Measurements from ENCODE around the gene PKDCC. TPM values are rescaled to one million over a fixed set of nuclear protein-coding genes. Genes with fewer than 3 reads are reported as not detected.

PKDCC gene
- total RNA-seq, 1 donor from 2014 or later = 123 TPM

GRCh38 chr2:42049221-42050009, 1.6 kb downstream of the PKDCC start:
- no peak for TF ChIP-seq CTCF (IDR thresholded peaks at IDR 0.05; ENCODE audit: unreplicated experiment)
- peaks cover 2% of the 10 kb centered on the region for H3K36me3 Mint-ChIP-seq
- no peaks in the 10 kb centered on the region for H3K9me3 Mint-ChIP-seq
- peaks cover 76% of the 10 kb centered on the region for H3K4me1 Mint-ChIP-seq
- peaks cover 4% of the 10 kb centered on the region for H3K27me3 Mint-ChIP-seq (ENCODE audit: low read depth)
- H3K4me3 Mint-ChIP-seq = peak overlapping the region; percentile 83
- no peak for DNase-seq (ENCODE audit: low spot score in 2 of 2, unreplicated experiment in 2 of 2)
- peak overlapping the region; percentile 66 for H3K27ac Mint-ChIP-seq

- peak overlapping the region; percentile 83 for H3K4me3 Mint-ChIP-seq
- H3K9me3 Mint-ChIP-seq = no peaks in the 10 kb centered on the region
- no peak for DNase-seq (ENCODE audit: low spot score in 2 of 2, unreplicated experiment in 2 of 2)
- H3K27ac Mint-ChIP-seq = peak overlapping the region; percentile 66
- peaks cover 4% of the 10 kb centered on the region for H3K27me3 Mint-ChIP-seq (ENCODE audit: low read depth)
- peaks cover 2% of the 10 kb centered on the region for H3K36me3 Mint-ChIP-seq
- no peak for TF ChIP-seq CTCF (IDR thresholded peaks at IDR 0.05; ENCODE audit: unreplicated experiment)
- H3K4me1 Mint-ChIP-seq = peaks cover 70% of the 10 kb centered on the region
Observed at GRCh38 chr2:42050010-42050702, 2.3 kb downstream of the PKDCC start.

GRCh38 chr2:42050703-42051542, 3.1 kb downstream of the PKDCC start:
- Mint-ChIP-seq H3K27ac (peak overlapping the region; percentile 75), H3K4me3 (peak overlapping the region; percentile 83), H3K36me3 (peaks cover 2% of the 10 kb centered on the region), H3K9me3 (no peaks in the 10 kb centered on the region), H3K27me3 (ENCODE audit: low read depth) (peaks cover 4% of the 10 kb centered on the region), H3K4me1 (peaks cover 66% of the 10 kb centered on the region)
- no peak for TF ChIP-seq CTCF (IDR thresholded peaks at IDR 0.05; ENCODE audit: unreplicated experiment)
- DNase-seq (ENCODE audit: low spot score in 2 of 2, unreplicated experiment in 2 of 2) = no peak

DNA sequence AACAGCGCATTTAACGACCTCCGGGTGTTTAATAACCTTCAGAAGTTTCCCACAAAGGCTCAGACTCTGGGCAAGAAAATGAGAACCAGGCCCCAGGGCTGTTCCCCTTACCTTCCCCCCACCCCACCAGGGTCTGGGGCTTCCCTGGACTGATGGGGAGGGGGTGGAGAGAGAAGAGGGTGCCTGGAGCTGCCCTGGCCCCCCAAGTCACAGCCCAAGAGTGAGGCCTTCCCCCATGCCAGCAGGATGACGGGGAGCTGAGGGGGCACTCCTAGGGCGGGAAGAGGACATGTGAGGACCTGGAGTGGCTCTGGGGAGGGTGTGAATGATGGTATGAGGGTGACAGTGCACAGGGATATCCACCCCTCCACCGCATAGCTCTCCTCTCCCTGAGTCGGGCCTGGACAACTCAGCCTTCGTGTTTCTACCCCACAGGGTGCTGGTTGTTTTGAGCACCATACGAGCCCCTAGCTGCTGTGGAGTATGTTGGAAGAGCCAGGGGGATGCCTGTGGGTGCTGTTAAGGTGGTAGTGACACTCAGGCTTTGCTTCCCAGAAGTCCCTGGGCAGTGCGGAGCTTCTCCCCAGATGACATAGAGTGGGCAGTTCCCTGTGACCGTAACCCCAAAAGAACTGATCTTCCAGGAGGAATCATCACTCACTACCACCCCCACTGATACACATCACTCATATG, 3.9 kb downstream of the PKDCC start:
- H3K4me1 Mint-ChIP-seq = peaks cover 67% of the 10 kb centered on the region
- no peaks in the 10 kb centered on the region for H3K9me3 Mint-ChIP-seq
- peak overlapping the region; percentile 75 for H3K27ac Mint-ChIP-seq

More for the DNA sequence above, 3.9 kb downstream of the PKDCC start:
- no peak for TF ChIP-seq CTCF (IDR thresholded peaks at IDR 0.05; ENCODE audit: unreplicated experiment)
- Mint-ChIP-seq H3K36me3 (peaks cover 2% of the 10 kb centered on the region), H3K4me3 (peak overlapping the region; percentile 61), H3K27me3 (ENCODE audit: low read depth) (peaks cover 4% of the 10 kb centered on the region)
- no peak for DNase-seq (ENCODE audit: low spot score in 2 of 2, unreplicated experiment in 2 of 2)

All from mesothelial cell of epicardium (in vitro differentiated cells).